WERI-Rb-1 (cell line): ENCODE measurements around the gene RYR3.

Source experiments
- DNase-seq: peaks from one replicate; pipeline ENCODE4 v3.0.0-alpha.2; 2020
- H3K27ac ChIP-seq: fragments of 250-450 bp; sonication (Bioruptor Pico); 2 replicates; pipeline ENCODE4 v1.5.1; 2020; ENCODE audit warnings: mild to moderate bottlenecking, moderate library complexity
- H3K27me3 ChIP-seq: fragments of 250-450 bp; sonication (Bioruptor Pico); 2 replicates; pipeline ENCODE4 v1.5.1; 2021; ENCODE audit warnings: mild to moderate bottlenecking, low read depth, moderate library complexity; ENCODE audit not compliant: insufficient read depth, severe bottlenecking
- H3K36me3 ChIP-seq: fragments of 250-450 bp; sonication (Bioruptor Pico); 2 replicates; pipeline ENCODE4 v1.5.1; 2020; ENCODE audit warnings: mild to moderate bottlenecking, moderate library complexity
- H3K4me3 ChIP-seq: 2 replicates; pipeline ENCODE4 v1.5.1; 2011; ENCODE audit warnings: low read depth, mild to moderate bottlenecking, control low read depth, low read length
- H3K9me3 ChIP-seq: fragments of 250-450 bp; sonication (Bioruptor Pico); 2 replicates; pipeline ENCODE4 v1.5.1; 2021; ENCODE audit warnings: mild to moderate bottlenecking, moderate library complexity; ENCODE audit not compliant: severe bottlenecking
- CTCF ChIP-seq: IDR thresholded peaks from 2 replicates; pipeline ENCODE4 v1.5.1; 2011; ENCODE audit warnings: low read depth, mild to moderate bottlenecking, control low read depth, inconsistent platforms, low read length

The RYR3 gene

GRCh38 chr15:33508703-33509102 is 197.9 kb downstream of the RYR3 start:
- DNase-seq, result no peak
- no peak for TF ChIP-seq CTCF
- H3K9me3 ChIP-seq, result no peaks in the 10 kb centered on the region
- no peak overlapping the region for H3K27ac ChIP-seq
- no peak overlapping the region for H3K4me3 ChIP-seq
- H3K36me3 ChIP-seq, result no peaks in the 10 kb centered on the region
- H3K27me3 ChIP-seq, result no peaks in the 10 kb centered on the region

- H3K9me3 ChIP-seq, result no peaks in the 10 kb centered on the region
- H3K27ac ChIP-seq, result no peak overlapping the region
- DNase-seq, result no peak
- H3K36me3 ChIP-seq, result no peaks in the 10 kb centered on the region
- no peak for TF ChIP-seq CTCF
- no peak overlapping the region for H3K4me3 ChIP-seq
- H3K27me3 ChIP-seq, result no peaks in the 10 kb centered on the region
These were observed 204.4 kb downstream of the RYR3 start for GRCh38 chr15:33515121-33515520.

GRCh38 chr15:33516563-33516962 is 205.8 kb downstream of the RYR3 start:
- no peak for DNase-seq
- H3K4me3 ChIP-seq, result no peak overlapping the region
- no peaks in the 10 kb centered on the region for H3K27me3 ChIP-seq
- no peak for TF ChIP-seq CTCF
- H3K36me3 ChIP-seq, result no peaks in the 10 kb centered on the region
- no peaks in the 10 kb centered on the region for H3K9me3 ChIP-seq
- no peak overlapping the region for H3K27ac ChIP-seq

DNA sequence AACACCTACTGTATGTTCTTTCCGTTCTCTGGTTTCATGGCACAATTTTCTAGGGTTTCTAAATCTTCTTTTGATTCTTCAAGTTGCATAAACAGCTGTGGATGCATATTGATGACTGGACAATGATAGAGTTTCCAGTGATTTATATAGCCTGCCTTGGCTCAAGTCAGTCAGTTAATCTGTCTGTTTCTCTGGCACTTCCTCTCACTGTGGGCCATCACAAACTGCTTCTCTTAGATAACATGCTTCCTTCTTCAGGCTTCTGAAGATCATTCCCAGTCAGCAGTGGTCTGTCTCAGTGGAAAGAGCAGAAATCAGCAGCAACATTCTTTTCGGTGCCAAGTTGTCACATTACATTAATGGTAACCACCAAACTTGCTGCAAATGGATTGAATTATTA is 207.2 kb downstream of the RYR3 start:
- H3K27ac ChIP-seq, result no peak overlapping the region
- no peak for DNase-seq
- TF ChIP-seq CTCF, result no peak
- no peaks in the 10 kb centered on the region for H3K36me3 ChIP-seq
- H3K4me3 ChIP-seq, result no peak overlapping the region
- no peaks in the 10 kb centered on the region for H3K9me3 ChIP-seq
- no peaks in the 10 kb centered on the region for H3K27me3 ChIP-seq

- no peak for DNase-seq
- Histone ChIP-seq H3K27me3 (no peaks in the 10 kb centered on the region), H3K4me3 (no peak overlapping the region), H3K9me3 (no peaks in the 10 kb centered on the region), H3K27ac (no peak overlapping the region), H3K36me3 (no peaks in the 10 kb centered on the region)
- no peak for TF ChIP-seq CTCF
These were observed 207.7 kb downstream of the RYR3 start for GRCh38 chr15:33518421-33518820.

DNA sequence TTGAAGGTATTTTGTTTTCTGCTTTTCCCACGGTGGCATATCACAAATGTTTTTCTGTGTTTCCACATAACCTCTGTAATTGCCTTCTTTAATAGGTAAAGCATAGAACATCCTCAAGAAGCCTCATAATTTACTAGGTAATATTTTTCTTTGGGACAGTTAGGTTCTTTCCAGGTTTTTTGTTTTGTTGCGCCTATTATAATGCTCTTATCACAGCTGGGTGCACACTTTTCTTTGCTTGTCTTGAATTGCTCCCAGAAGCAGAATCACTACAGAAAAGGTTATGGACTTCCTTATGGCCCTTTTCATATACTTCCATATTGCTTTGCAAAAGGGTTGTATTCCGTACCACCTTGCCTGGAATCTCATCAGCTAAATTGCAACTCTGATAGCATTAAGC is 213.5 kb downstream of the RYR3 start:
- H3K4me3 ChIP-seq, result no peak overlapping the region
- no peak for TF ChIP-seq CTCF
- H3K36me3 ChIP-seq, result no peaks in the 10 kb centered on the region

More for the DNA sequence above, 213.5 kb downstream of the RYR3 start:
- DNase-seq, result no peak
- H3K27ac ChIP-seq, result no peak overlapping the region
- H3K9me3 ChIP-seq, result no peaks in the 10 kb centered on the region
- H3K27me3 ChIP-seq, result no peaks in the 10 kb centered on the region
